ENCODE measurements around the gene ALS2CL. TPM values are rescaled to one million over a fixed set of nuclear protein-coding genes. Genes with fewer than 3 reads are reported as not detected.

ALS2CL gene
- total RNA-seq, 1 experiment from 2014 or later = 4.9 TPM

GRCh38 chr3:46660003-46660402, 33.5 kb downstream of the ALS2CL start:
- Histone ChIP-seq H4K5ac (ENCODE audit: insufficient read length, low read depth, low read length) (no peak overlapping the region), H2BK5ac (ENCODE audit: insufficient read length, low read length) (no peak overlapping the region), H2BK20ac (ENCODE audit: low read depth, low read length, poor library complexity, severe bottlenecking) (no peak overlapping the region), H4K8ac (replicated peaks; ENCODE audit: insufficient read length, low read depth, low read length) (no peak overlapping the region), H3K23ac (ENCODE audit: insufficient read length, low read depth, low read length) (no peak overlapping the region), H3K23me2 (ENCODE audit: insufficient read length, low read depth, low read length, poor library complexity, severe bottlenecking) (no peaks in the 10 kb centered on the region), H4K20me1 (ENCODE audit: control insufficient read depth, insufficient read depth, insufficient read length) (no peaks in the 10 kb centered on the region), H3T11ph (ENCODE audit: low read length) (no peak overlapping the region), H2BK120ac (ENCODE audit: low read depth, low read length, poor library complexity, severe bottlenecking) (no peak overlapping the region), H4K91ac (ENCODE audit: insufficient read length, low read depth, low read length) (no peak overlapping the region), H3K4me2 (ENCODE audit: insufficient read depth, insufficient read length, low read length) (no peak overlapping the region), H2AFZ (ENCODE audit: low read length) (no peak overlapping the region), H3K9me3 (ENCODE audit: control insufficient read depth, low read depth, low read length) (no peaks in the 10 kb centered on the region), H3K4me1 (ENCODE audit: insufficient read depth, low read length) (peaks cover 18% of the 10 kb centered on the region; the same call in 1 of the 2 replicates), H3K9ac (ENCODE audit: extremely low read depth, insufficient read length, low read length) (no peak overlapping the region), H3K79me1 (ENCODE audit: insufficient read depth, low read depth, low read length, poor library complexity, severe bottlenecking) (no peaks in the 10 kb centered on the region), H3K56ac (ENCODE audit: insufficient read length, low read depth, low read length) (no peak overlapping the region), H2AK5ac (ENCODE audit: insufficient read length, low read length) (no peak overlapping the region), H3K27me3 (ENCODE audit: insufficient read depth, low read length) (no peaks in the 10 kb centered on the region), H3K14ac (ENCODE audit: insufficient read depth, low read length) (no peak overlapping the region), H2BK15ac (ENCODE audit: low read depth, low read length) (no peak overlapping the region), H3K79me2 (ENCODE audit: insufficient read depth, low read length) (no peaks in the 10 kb centered on the region), H2BK12ac (ENCODE audit: insufficient read length, low read depth, low read length) (no peak overlapping the region), H3K18ac (ENCODE audit: insufficient read length, low read depth, low read length) (no peak overlapping the region), H3K27ac (ENCODE audit: insufficient read length, low read depth, low read length) (no peak overlapping the region), H3K4ac (ENCODE audit: low read depth, low read length) (no peak overlapping the region)
- WGBS (ENCODE audit: extremely low coverage, insufficient read length, low lambda C conversion rate) = no CpG with 5 or more reads among the region's 6 CpGs
- Mint-ChIP-seq H3K27me3 (ENCODE audit: low read depth) (peaks cover 6% of the 10 kb centered on the region), H3K4me1 (peaks cover 74 to 78% of the 10 kb centered on the region in 2 experiments), H3K9me3 (no peaks in the 10 kb centered on the region; a peak in 1 of 5 replicates), H3K27ac (peak overlapping the region in 1 of 3 experiments; percentile 58; a peak in 2 of 7 replicates), H3K4me3 (no peak overlapping the region), H3K36me3 (ENCODE audit: insufficient read depth in 1 of 3, low read depth in 3 of 3) (no peaks in the 10 kb centered on the region)
- peak; percentile 26 for DNase-seq
- no peak for TF ChIP-seq CTCF (conservative IDR thresholded peaks at IDR 0.05)
